Neural cell (in vitro differentiated cells): ENCODE measurements around the gene GPS1. TPM values are rescaled to one million over a fixed set of nuclear protein-coding genes. Genes with fewer than 3 reads are reported as not detected.

Experiments
- H2AFZ ChIP-seq: fragments of 200-600, 300-800 bp; sonication (generic), shearing (Covaris generic); 2 replicates; pipeline ENCODE4 v1.6.0; 2014; ENCODE audit warnings: low read depth, mild to moderate bottlenecking, antibody characterized with exemption, low read length, moderate library complexity
- H3F3A ChIP-seq: fragments of 200-600 bp; shearing (Covaris generic); 2 replicates; pipeline ENCODE4 v1.6.1; 2016; ENCODE audit warnings: mild to moderate bottlenecking, moderate library complexity, mixed read lengths, antibody characterized with exemption, low read length; ENCODE audit not compliant: insufficient read depth, poor library complexity, severe bottlenecking
- H3K27ac ChIP-seq: fragments of 200-600, 300-800 bp; sonication (generic), shearing (Covaris generic); 2 replicates; pipeline ENCODE4 v1.5.1; 2014; ENCODE audit warnings: mild to moderate bottlenecking, low read length, moderate library complexity
- H3K27me3 ChIP-seq: fragments of 300-800, 200-600 bp; sonication (generic), shearing (Covaris generic); 2 replicates; pipeline ENCODE4 v1.6.0; 2014; ENCODE audit warnings: mild to moderate bottlenecking, low read depth, low read length, moderate library complexity; ENCODE audit not compliant: insufficient read depth
- H3K36me3 ChIP-seq: fragments of 300-800, 200-600 bp; sonication (generic), shearing (Covaris generic); 2 replicates; pipeline ENCODE4 v1.5.1; 2014; ENCODE audit warnings: mild to moderate bottlenecking, antibody characterized with exemption, low read length, moderate library complexity; ENCODE audit not compliant: insufficient read depth
- H3K4me2 ChIP-seq: fragments of 300-800, 200-600 bp; sonication (generic), shearing (Covaris generic); 2 replicates; pipeline ENCODE4 v1.6.0; 2014; ENCODE audit warnings: mild to moderate bottlenecking, low read length
- H3K4me3 ChIP-seq: fragments of 300-800, 200-600 bp; sonication (generic), shearing (Covaris generic); 2 replicates; pipeline ENCODE4 v1.5.1; 2014; ENCODE audit warnings: mild to moderate bottlenecking, low read length, moderate library complexity
- H3K79me2 ChIP-seq: fragments of 200-600 bp; shearing (Covaris generic); replicated peaks from 2 replicates; pipeline ENCODE4 v1.6.0; 2014; ENCODE audit warnings: mild to moderate bottlenecking, low read length, moderate library complexity; ENCODE audit not compliant: insufficient read depth
- H3K9ac ChIP-seq: fragments of 300-800, 200-600 bp; sonication (generic), shearing (Covaris generic); 2 replicates; pipeline ENCODE4 v1.6.1; 2016; ENCODE audit warnings: mild to moderate bottlenecking, low read length, mixed read lengths
- H3K9me2 ChIP-seq: fragments of 200-600 bp; shearing (Covaris generic); 2 replicates; pipeline ENCODE4 v1.6.1; 2016; ENCODE audit warnings: mild to moderate bottlenecking, low read length, mixed read lengths; ENCODE audit not compliant: insufficient read depth
- H3K9me3 ChIP-seq: fragments of 200-600, 300-800 bp; sonication (generic), shearing (Covaris generic); 2 replicates; pipeline ENCODE4 v1.6.1; 2016; ENCODE audit warnings: mild to moderate bottlenecking, mixed run types, low read length, moderate library complexity, mixed read lengths
- H4K20me1 ChIP-seq: fragments of 200-600 bp; shearing (Covaris generic); 2 replicates; pipeline ENCODE4 v1.6.1; 2016; ENCODE audit warnings: mild to moderate bottlenecking, mixed run types; ENCODE audit not compliant: insufficient read depth
- CTCF ChIP-seq: fragments of 450-650 bp; IDR thresholded peaks from 2 replicates; pipeline ENCODE4 v1.5.1; 2014; ENCODE audit warnings: antibody characterized with exemption, mild to moderate bottlenecking, moderate library complexity; ENCODE audit not compliant: poor library complexity, severe bottlenecking
- EP300 ChIP-seq: fragments of 450-650 bp; conservative IDR thresholded peaks from 2 replicates; pipeline ENCODE4 v1.6.1; 2014; ENCODE audit warnings: antibody characterized with exemption, mild to moderate bottlenecking, moderate library complexity; ENCODE audit not compliant: poor library complexity, severe bottlenecking
- EZH2 ChIP-seq: fragments of 200-600, 300-800 bp; shearing (Covaris generic), sonication (generic); IDR thresholded peaks from 2 replicates; pipeline ENCODE4 v1.6.1; 2014; ENCODE audit warnings: antibody characterized with exemption, low read length, borderline replicate concordance, mild to moderate bottlenecking; ENCODE audit not compliant: insufficient read depth, poor library complexity, severe bottlenecking
- MXI1 ChIP-seq: fragments of 450-650 bp; conservative IDR thresholded peaks from 2 replicates; pipeline ENCODE4 v1.6.1; 2014; ENCODE audit warnings: antibody characterized with exemption, mild to moderate bottlenecking; ENCODE audit not compliant: poor library complexity, severe bottlenecking
- POLR2AphosphoS5 ChIP-seq: IDR thresholded peaks from 2 replicates; pipeline ENCODE4 v1.6.1; 2012
- RAD21 ChIP-seq: fragments of 450-650 bp; conservative IDR thresholded peaks from 2 replicates; pipeline ENCODE4 v1.6.1; 2014; ENCODE audit warnings: antibody characterized with exemption, mild to moderate bottlenecking, moderate library complexity
- REST ChIP-seq: IDR thresholded peaks from 2 replicates; pipeline ENCODE4 v1.6.1; 2012; ENCODE audit warnings: borderline replicate concordance
- SMC3 ChIP-seq: fragments of 450-650 bp; conservative IDR thresholded peaks from 2 replicates; pipeline ENCODE4 v1.6.1; 2014; ENCODE audit warnings: antibody characterized with exemption, mild to moderate bottlenecking, moderate library complexity; ENCODE audit not compliant: poor library complexity
- TAF1 ChIP-seq: IDR thresholded peaks from 2 replicates; pipeline ENCODE4 v1.6.1; 2012; ENCODE audit warnings: low read depth
- polyA plus RNA-seq: library from polyadenylated mRNA; depleted of rRNA; stranded (reverse); fragments of >200 nt; gene quantifications from 2 replicates; pipeline ENCODE4 v1.2.3, GENCODE V29; 2014

GPS1 gene
- polyA plus RNA-seq, 1 donor from 2014 or later, result 170 TPM

- Histone ChIP-seq H2AFZ (no peak overlapping the region), H3K9ac (no peak overlapping the region), H3K27me3 (no peaks in the 10 kb centered on the region), H3F3A (no peaks in the 10 kb centered on the region), H3K27ac (no peak overlapping the region), H3K9me3 (no peaks in the 10 kb centered on the region), H3K36me3 (no peaks in the 10 kb centered on the region), H3K4me3 (no peak overlapping the region), H3K4me2 (no peak overlapping the region), H3K79me2 (no peaks in the 10 kb centered on the region), H3K9me2 (no peaks in the 10 kb centered on the region), H4K20me1 (no peaks in the 10 kb centered on the region)
- no peak for TF ChIP-seq CTCF
- no peak for TF ChIP-seq EP300
- TF ChIP-seq POLR2AphosphoS5, result no peak
- no peak for TF ChIP-seq TAF1
- TF ChIP-seq RAD21, result no peak
- no peak for TF ChIP-seq EZH2
- TF ChIP-seq REST, result no peak
- TF ChIP-seq SMC3, result no peak
- TF ChIP-seq MXI1, result no peak
Observed at GRCh38 chr17:82084373-82085030, 32.8 kb downstream of the GPS1 start.

DNA sequence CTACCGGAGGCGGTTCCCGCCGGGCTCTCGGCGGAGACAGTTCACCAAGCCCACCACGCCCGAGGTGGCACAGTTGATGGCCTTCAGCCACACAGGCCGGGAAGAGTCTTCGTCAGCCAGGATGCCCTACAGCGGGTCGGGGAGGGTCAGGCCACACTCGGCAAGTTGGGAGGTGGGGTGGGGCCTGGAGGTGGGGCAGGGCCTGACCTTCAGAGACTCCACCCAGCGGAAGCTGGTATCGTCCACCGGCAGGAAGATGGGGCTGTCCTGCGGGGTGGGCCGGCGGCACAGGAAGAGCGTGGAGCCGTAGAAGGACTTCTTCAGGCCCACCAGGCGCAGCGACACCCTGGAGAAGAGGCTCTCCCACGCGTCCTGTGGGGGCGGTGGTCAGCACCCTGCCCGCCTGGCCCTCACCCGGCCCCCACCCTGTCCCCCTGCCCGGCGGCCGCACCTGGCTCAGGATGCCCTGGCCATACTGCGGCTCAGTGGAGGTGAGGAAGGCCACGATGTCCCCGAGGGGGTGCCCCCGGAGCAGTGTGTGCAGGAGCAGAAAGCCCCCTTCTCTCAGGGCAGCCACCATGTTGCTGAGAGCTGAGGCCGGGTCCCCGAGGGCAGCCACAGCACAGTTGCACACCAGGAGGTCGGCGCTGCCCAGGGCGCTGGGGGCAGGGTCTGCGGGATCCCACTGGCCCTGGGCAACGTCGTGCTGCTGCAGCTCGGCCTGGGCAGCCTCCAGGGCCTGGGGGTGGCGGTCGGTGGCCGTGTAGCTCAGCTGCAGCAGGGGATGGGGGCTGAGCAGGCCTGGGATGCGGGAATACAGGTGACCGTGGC, 33.5 kb downstream of the GPS1 start:
- no peaks in the 10 kb centered on the region for H4K20me1 ChIP-seq

More for the DNA sequence above, 33.5 kb downstream of the GPS1 start:
- H3K9me2 ChIP-seq, result no peaks in the 10 kb centered on the region
- H3K27ac ChIP-seq, result no peak overlapping the region
- TF ChIP-seq REST, result no peak
- no peak for TF ChIP-seq EZH2
- TF ChIP-seq CTCF, result no peak
- TF ChIP-seq RAD21, result no peak
- TF ChIP-seq POLR2AphosphoS5, result no peak
- no peak for TF ChIP-seq MXI1
- TF ChIP-seq EP300, result no peak
- TF ChIP-seq SMC3, result no peak
- H3K79me2 ChIP-seq, result no peaks in the 10 kb centered on the region
- no peaks in the 10 kb centered on the region for H3F3A ChIP-seq
- H3K36me3 ChIP-seq, result no peaks in the 10 kb centered on the region
- H3K4me3 ChIP-seq, result no peak overlapping the region
- no peaks in the 10 kb centered on the region for H3K27me3 ChIP-seq
- no peak overlapping the region for H3K4me2 ChIP-seq
- H3K9me3 ChIP-seq, result no peaks in the 10 kb centered on the region
- H3K9ac ChIP-seq, result no peak overlapping the region
- H2AFZ ChIP-seq, result no peak overlapping the region
